HCT116 (cell line): Measurements from ENCODE around the gene PKNOX2. TPM values are rescaled to one million over a fixed set of nuclear protein-coding genes. Genes with fewer than 3 reads are reported as not detected.

Source experiments
- ATAC-seq: fragments of 200-7000 bp; cut with Tn5 transposase; 2 replicates; pipeline ENCODE4 v1.9.1; 2020; ENCODE audit warnings: mild to moderate bottlenecking, moderate library complexity
- BruUV-seq: library from RNA; stranded (reverse); fragments of 400-500 nt; replicated peaks from 2 replicates; lab custom pipeline; 2021; lab: Mats Ljungman, UMichigan
- CTCF ChIA-PET: fragments of 300-600 bp; sonication (Branson Sonifier 250); formaldehyde crosslinking; loops from one replicate; lab custom pipeline; 2021; ENCODE audit warnings: antibody characterized with exemption; lab: Charles Lee
- POLR2A ChIA-PET: fragments of 300-600, 350-600 bp; sonication (Branson Sonifier 250); formaldehyde crosslinking; loops from one replicate; lab custom pipeline; 2021; ENCODE audit warnings: antibody characterized with exemption; lab: Charles Lee
- RAD21 ChIA-PET, 2 experiments: fragments of 300-600 bp; sonication (Branson Sonifier 250); formaldehyde crosslinking; loops; one replicate each; lab custom pipeline; 2023; ENCODE audit warnings: low total read pairs in 2 of 2; ENCODE audit not compliant: uncharacterized antibody in 2 of 2, unreplicated experiment in 2 of 2, low non-redundant PET in 1 of 2; lab: Charles Lee
- DNase-seq: peaks from one replicate; pipeline ENCODE4 v3.0.0-alpha.2; 2010; ENCODE audit warnings: low read depth, low spot score
- H2AFZ ChIP-seq: fragments of 200-600 bp; shearing (Covaris generic), sonication (generic); 2 replicates; pipeline ENCODE4 v1.6.1; 2017; ENCODE audit warnings: low read depth, mixed run types, mixed read lengths, antibody characterized with exemption, low read length; ENCODE audit not compliant: poor library complexity, severe bottlenecking
- H3K27ac ChIP-seq: 2 replicates; pipeline ENCODE4 v1.5.1; 2012; ENCODE audit warnings: low read depth, low read length
- H3K27me3 ChIP-seq: fragments of 200-600 bp; sonication (generic); 2 replicates; pipeline ENCODE4 v1.6.1; 2016; ENCODE audit warnings: mixed run types, low read length, mixed read lengths; ENCODE audit not compliant: insufficient read depth
- H3K36me3 ChIP-seq, 2 experiments: fragments of 200-500 bp in 1 of 2; fragments of 200-600 bp in 1 of 2; sonication (Bioruptor generic) in 1 of 2; sonication (generic) in 1 of 2; 2 replicates each; pipeline versions ENCODE4 v1.5.1 to v1.6.1; 2014 to 2016; ENCODE audit warnings: low read length in 2 of 2, inconsistent platforms in 1 of 2, mixed read lengths in 1 of 2, mixed run types in 1 of 2; ENCODE audit not compliant: insufficient read depth in 2 of 2, control insufficient read depth in 1 of 2
- H3K4me1 ChIP-seq, 2 experiments: fragments of 200-600 bp in 1 of 2; sonication (generic) in 1 of 2; 2 replicates each; pipeline versions ENCODE4 v1.5.1 to v1.6.1; 2012 to 2017; ENCODE audit warnings: low read length in 2 of 2, inconsistent platforms in 1 of 2, mild to moderate bottlenecking in 1 of 2, mixed read lengths in 1 of 2, mixed run types in 1 of 2, moderate library complexity in 1 of 2; ENCODE audit not compliant: insufficient read depth in 2 of 2, control insufficient read depth in 1 of 2
- H3K4me2 ChIP-seq: fragments of 200-600 bp; sonication (generic); 2 replicates; pipeline ENCODE4 v1.6.1; 2017; ENCODE audit warnings: mixed run types, low read length, mixed read lengths
- H3K4me3 ChIP-seq, 2 experiments: fragments of 200-600 bp in 1 of 2; sonication (generic) in 1 of 2; replicated peaks in 1 of 2; 2 replicates each; pipeline ENCODE4 v1.5.1; 2011 to 2016; ENCODE audit warnings: low read length in 2 of 2, control low read depth in 1 of 2, low read depth in 1 of 2, mild to moderate bottlenecking in 1 of 2, mixed read lengths in 1 of 2, mixed run types in 1 of 2
- H3K79me2 ChIP-seq: fragments of 200-600 bp; sonication (generic); 2 replicates; pipeline ENCODE4 v1.6.1; 2017; ENCODE audit warnings: mild to moderate bottlenecking, mixed run types, low read length, moderate library complexity, mixed read lengths; ENCODE audit not compliant: insufficient read depth
- H3K9ac ChIP-seq: fragments of 200-600 bp; sonication (generic); 2 replicates; pipeline ENCODE4 v1.6.1; 2016; ENCODE audit warnings: low read length, mixed read lengths
- H3K9me2 ChIP-seq: fragments of 200-600 bp; sonication (generic), shearing (Covaris generic); 2 replicates; pipeline ENCODE4 v1.6.1; 2017; ENCODE audit warnings: mixed run types, mild to moderate bottlenecking, moderate library complexity; ENCODE audit not compliant: insufficient read depth
- H3K9me3 ChIP-seq, 2 experiments: fragments of 200-500 bp in 1 of 2; fragments of 200-600 bp in 1 of 2; sonication (Bioruptor generic) in 1 of 2; sonication (generic) in 1 of 2; 2 replicates each; pipeline ENCODE4 v1.6.1; 2014 to 2017; ENCODE audit warnings: low read length in 2 of 2, mixed read lengths in 2 of 2, inconsistent platforms in 1 of 2, low read depth in 1 of 2, mild to moderate bottlenecking in 1 of 2, mixed run types in 1 of 2, moderate library complexity in 1 of 2; ENCODE audit not compliant: control insufficient read depth in 1 of 2, insufficient read depth in 1 of 2
- H4K20me1 ChIP-seq: fragments of 200-600 bp; sonication (generic), shearing (Covaris generic); 2 replicates; pipeline ENCODE4 v1.6.1; 2017; ENCODE audit warnings: mixed run types, mild to moderate bottlenecking, moderate library complexity; ENCODE audit not compliant: insufficient read depth
- CEBPB ChIP-seq: IDR thresholded peaks from 2 replicates; pipeline ENCODE4 v1.6.1; 2012; ENCODE audit warnings: low read depth
- EGR1 ChIP-seq: IDR thresholded peaks from 2 replicates; pipeline ENCODE4 v1.6.1; 2012; ENCODE audit warnings: low read depth
- ELF1 ChIP-seq: IDR thresholded peaks from 2 replicates; pipeline ENCODE4 v1.6.1; 2012; ENCODE audit warnings: low read depth, borderline replicate concordance
- EZH2 ChIP-seq: fragments of 200-600 bp; sonication (generic); IDR thresholded peaks from 2 replicates; pipeline ENCODE4 v1.6.1; 2017; ENCODE audit warnings: antibody characterized with exemption, mixed run types
- EZH2phosphoT487 ChIP-seq: fragments of 200-600 bp; IDR thresholded peaks from 2 replicates; pipeline ENCODE4 v1.6.1; 2018; ENCODE audit warnings: antibody characterized with exemption, borderline replicate concordance
- FOSL1 ChIP-seq: IDR thresholded peaks from 2 replicates; pipeline ENCODE4 v1.6.1; 2012; ENCODE audit warnings: low read depth
- JUND ChIP-seq: IDR thresholded peaks from 2 replicates; pipeline ENCODE4 v1.6.1; 2012
- POLR2AphosphoS5 ChIP-seq: IDR thresholded peaks from 2 replicates; pipeline ENCODE4 v1.6.1; 2011; ENCODE audit warnings: mild to moderate bottlenecking, low read depth, low read length, moderate library complexity
- RAD21 ChIP-seq: IDR thresholded peaks from 2 replicates; pipeline ENCODE4 v1.6.1; 2012; ENCODE audit warnings: low read depth, mild to moderate bottlenecking
- SIN3A ChIP-seq: IDR thresholded peaks from 2 replicates; pipeline ENCODE4 v1.6.1; 2012; ENCODE audit warnings: low read depth
- SRF ChIP-seq: IDR thresholded peaks from 2 replicates; pipeline ENCODE4 v1.6.1; 2012; ENCODE audit warnings: low read depth
- TCF7L2 ChIP-seq: IDR thresholded peaks from 2 replicates; pipeline ENCODE4 v1.7.0; 2011; ENCODE audit warnings: borderline replicate concordance, inconsistent platforms; ENCODE audit not compliant: insufficient read depth, insufficient read length; ENCODE audit errors: extremely low read depth
- YY1 ChIP-seq: IDR thresholded peaks from 2 replicates; pipeline ENCODE4 v1.6.1; 2011; ENCODE audit warnings: low read length, low read depth, moderate library complexity, mild to moderate bottlenecking; ENCODE audit not compliant: insufficient replicate concordance; ENCODE audit errors: extremely low read depth
- ZNF274 ChIP-seq: fragments of 200-500 bp; sonication (Bioruptor generic); IDR thresholded peaks from 2 replicates; pipeline ENCODE4 v1.6.1; 2014; ENCODE audit warnings: mild to moderate bottlenecking, low read depth, low read length, inconsistent platforms
- intact Hi-C: fragments of 100-400 bp; cut with micrococcal nuclease; formaldehyde crosslinking; loops from 2 replicates; pipeline ENCODE4 v1.10.0; 2022
- total RNA-seq: library from RNA; stranded (reverse); gene quantifications from one replicate; pipeline ENCODE4 v1.2.1, GENCODE V29; 2021; ENCODE audit not compliant: unreplicated experiment
- TF ChIP-seq, protein P1 (sequence below): IDR thresholded peaks from 2 replicates; pipeline ENCODE4 v1.6.1; 2011; ENCODE audit warnings: mild to moderate bottlenecking, low read length, moderate library complexity; ENCODE audit not compliant: insufficient replicate concordance; ENCODE audit errors: extremely low read depth
- TF ChIP-seq, protein P2 (sequence below): IDR thresholded peaks from 2 replicates; pipeline ENCODE4 v1.6.1; 2012
- TF ChIP-seq, protein P3 (sequence below): IDR thresholded peaks from 2 replicates; pipeline ENCODE4 v1.6.1; 2012
- TF ChIP-seq, protein P4 (sequence below), 3 experiments: fragments of 200-600 bp in 1 of 3; sonication (generic) in 1 of 3; IDR thresholded peaks in 2 of 3; conservative IDR thresholded peaks in 1 of 3; 2 replicates each; pipeline ENCODE4 v1.5.1; 2012 to 2017; ENCODE audit warnings: low read depth in 2 of 3, low read length in 2 of 3, antibody characterized with exemption in 1 of 3, borderline replicate concordance in 1 of 3, control low read depth in 1 of 3, mild to moderate bottlenecking in 1 of 3, mixed read lengths in 1 of 3, mixed run types in 1 of 3, moderate library complexity in 1 of 3; ENCODE audit not compliant: insufficient read depth in 1 of 3

The PKNOX2 gene
- total RNA-seq, 1 experiment from 2014 or later = 0.20 TPM

DNA sequence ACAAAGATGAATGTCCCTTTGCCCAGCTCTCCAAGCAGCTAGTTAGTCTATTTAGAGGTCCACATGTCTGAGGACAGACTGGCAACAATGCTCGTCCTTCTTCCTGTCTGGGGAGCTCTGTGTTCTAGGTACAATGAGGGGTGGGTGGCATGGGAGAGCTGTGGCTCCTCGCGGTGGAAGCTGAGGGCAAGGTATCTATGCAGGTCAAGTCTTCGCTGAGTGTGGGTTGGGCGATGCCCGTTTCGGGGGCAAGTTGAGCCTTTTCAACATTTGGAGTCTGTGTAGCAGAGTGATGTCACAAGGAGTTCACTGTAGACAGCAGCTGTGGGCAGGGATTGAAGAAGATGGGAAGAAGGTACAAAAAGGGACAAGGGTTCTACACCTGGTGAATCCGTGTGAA, 168.3 kb downstream of the PKNOX2 start (continued):
- TF ChIP-seq, protein P1, sequence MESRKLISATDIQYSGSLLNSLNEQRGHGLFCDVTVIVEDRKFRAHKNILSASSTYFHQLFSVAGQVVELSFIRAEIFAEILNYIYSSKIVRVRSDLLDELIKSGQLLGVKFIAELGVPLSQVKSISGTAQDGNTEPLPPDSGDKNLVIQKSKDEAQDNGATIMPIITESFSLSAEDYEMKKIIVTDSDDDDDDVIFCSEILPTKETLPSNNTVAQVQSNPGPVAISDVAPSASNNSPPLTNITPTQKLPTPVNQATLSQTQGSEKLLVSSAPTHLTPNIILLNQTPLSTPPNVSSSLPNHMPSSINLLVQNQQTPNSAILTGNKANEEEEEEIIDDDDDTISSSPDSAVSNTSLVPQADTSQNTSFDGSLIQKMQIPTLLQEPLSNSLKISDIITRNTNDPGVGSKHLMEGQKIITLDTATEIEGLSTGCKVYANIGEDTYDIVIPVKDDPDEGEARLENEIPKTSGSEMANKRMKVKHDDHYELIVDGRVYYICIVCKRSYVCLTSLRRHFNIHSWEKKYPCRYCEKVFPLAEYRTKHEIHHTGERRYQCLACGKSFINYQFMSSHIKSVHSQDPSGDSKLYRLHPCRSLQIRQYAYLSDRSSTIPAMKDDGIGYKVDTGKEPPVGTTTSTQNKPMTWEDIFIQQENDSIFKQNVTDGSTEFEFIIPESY = no peak
- TF ChIP-seq SRF = no peak
- TF ChIP-seq, protein P2, sequence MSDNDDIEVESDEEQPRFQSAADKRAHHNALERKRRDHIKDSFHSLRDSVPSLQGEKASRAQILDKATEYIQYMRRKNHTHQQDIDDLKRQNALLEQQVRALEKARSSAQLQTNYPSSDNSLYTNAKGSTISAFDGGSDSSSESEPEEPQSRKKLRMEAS = no peak

DNA sequence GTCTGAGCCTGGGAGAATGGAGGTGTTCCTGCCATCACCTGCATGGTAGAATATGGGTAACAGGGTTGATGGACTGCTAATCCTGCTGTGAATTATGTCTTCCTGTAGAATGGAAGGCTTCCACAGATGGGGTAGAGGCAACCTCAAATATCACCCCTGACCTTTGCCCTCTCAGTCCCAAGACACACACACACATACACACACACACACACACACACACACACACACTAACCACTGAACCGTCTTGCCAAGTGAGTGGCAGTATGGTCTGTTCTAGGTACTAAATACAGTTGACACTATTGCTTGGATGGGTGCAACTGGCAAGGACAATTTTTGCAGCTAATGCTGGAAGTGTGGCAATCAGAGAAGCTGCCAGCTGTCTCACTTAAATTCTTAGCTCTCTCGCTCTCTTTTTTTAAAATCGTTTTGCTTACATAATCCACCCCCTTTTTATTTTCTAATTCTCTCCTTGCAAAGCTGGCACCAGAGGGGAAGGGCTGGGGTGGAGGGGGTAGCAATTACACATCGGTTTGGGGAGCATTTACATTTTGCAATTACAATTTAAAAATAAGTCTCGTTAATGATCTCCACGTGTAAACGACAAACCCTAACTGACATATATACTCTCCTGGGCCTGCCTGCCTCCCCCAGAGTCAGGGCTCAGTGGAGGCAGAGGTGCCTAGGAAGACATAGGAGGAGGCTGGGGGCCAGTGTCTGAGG, 169.0 kb downstream of the PKNOX2 start:
- no peak overlapping the region for H2AFZ ChIP-seq
- intact Hi-C loops = no loop called here

More for the DNA sequence above, 169.0 kb downstream of the PKNOX2 start:
- H3K9me3 ChIP-seq = no peaks in the 10 kb centered on the region
- no peak overlapping the region for H3K4me2 ChIP-seq
- ChIA-PET CTCF (interaction anchor here (1.2 kb wide), 1 partner anchor 12 kb away, joined by 4 read pairs; no protein-coding TSS in a partner anchor), POLR2A (no interaction called here), RAD21 (no interaction called here)
- no peaks in the 10 kb centered on the region for H3K9me2 ChIP-seq
- H3K79me2 ChIP-seq = no peaks in the 10 kb centered on the region
- no peak overlapping the region for H3K9ac ChIP-seq
- DNase-seq (no peak), ATAC-seq (no peak)
- BruUV-seq = no TSS peak
- no peaks in the 10 kb centered on the region for H3K4me1 ChIP-seq
- no peak for TF ChIP-seq FOSL1
- TF ChIP-seq, protein P3, sequence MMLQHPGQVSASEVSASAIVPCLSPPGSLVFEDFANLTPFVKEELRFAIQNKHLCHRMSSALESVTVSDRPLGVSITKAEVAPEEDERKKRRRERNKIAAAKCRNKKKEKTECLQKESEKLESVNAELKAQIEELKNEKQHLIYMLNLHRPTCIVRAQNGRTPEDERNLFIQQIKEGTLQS = no peak
- TF ChIP-seq YY1 = no peak
- no peak for TF ChIP-seq EZH2
- TF ChIP-seq TCF7L2 = no peak
- TF ChIP-seq EZH2phosphoT487 = no peak
- TF ChIP-seq ELF1 = no peak
- TF ChIP-seq, protein P4, sequence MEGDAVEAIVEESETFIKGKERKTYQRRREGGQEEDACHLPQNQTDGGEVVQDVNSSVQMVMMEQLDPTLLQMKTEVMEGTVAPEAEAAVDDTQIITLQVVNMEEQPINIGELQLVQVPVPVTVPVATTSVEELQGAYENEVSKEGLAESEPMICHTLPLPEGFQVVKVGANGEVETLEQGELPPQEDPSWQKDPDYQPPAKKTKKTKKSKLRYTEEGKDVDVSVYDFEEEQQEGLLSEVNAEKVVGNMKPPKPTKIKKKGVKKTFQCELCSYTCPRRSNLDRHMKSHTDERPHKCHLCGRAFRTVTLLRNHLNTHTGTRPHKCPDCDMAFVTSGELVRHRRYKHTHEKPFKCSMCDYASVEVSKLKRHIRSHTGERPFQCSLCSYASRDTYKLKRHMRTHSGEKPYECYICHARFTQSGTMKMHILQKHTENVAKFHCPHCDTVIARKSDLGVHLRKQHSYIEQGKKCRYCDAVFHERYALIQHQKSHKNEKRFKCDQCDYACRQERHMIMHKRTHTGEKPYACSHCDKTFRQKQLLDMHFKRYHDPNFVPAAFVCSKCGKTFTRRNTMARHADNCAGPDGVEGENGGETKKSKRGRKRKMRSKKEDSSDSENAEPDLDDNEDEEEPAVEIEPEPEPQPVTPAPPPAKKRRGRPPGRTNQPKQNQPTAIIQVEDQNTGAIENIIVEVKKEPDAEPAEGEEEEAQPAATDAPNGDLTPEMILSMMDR (IDR thresholded peaks at IDR 0.05 in 2 of 3, conservative IDR thresholded peaks at IDR 0.05 in 1 of 3; ENCODE audit: borderline replicate concordance in 1 of 3, insufficient read depth in 1 of 3, low read depth in 2 of 3, low read length in 2 of 3) = no peak
- no peak for TF ChIP-seq RAD21
- TF ChIP-seq POLR2AphosphoS5 = no peak
- TF ChIP-seq, protein P1 = no peak
- TF ChIP-seq ZNF274 = no peak
- TF ChIP-seq SIN3A = no peak
- TF ChIP-seq JUND = no peak
- TF ChIP-seq EGR1 = no peak
- TF ChIP-seq SRF = no peak
- no peak for TF ChIP-seq CEBPB
- H3K27ac ChIP-seq = no peak overlapping the region
- no peaks in the 10 kb centered on the region for H4K20me1 ChIP-seq
- H3K27me3 ChIP-seq = peaks cover 10% of the 10 kb centered on the region; the same call in 1 of the 2 replicates
- no peaks in the 10 kb centered on the region; a peak in 1 of 4 replicates for H3K36me3 ChIP-seq
- H3K4me3 ChIP-seq = no peak overlapping the region
